ENCODE measurements around the gene PCDHA9.
"Not testable (repeated sequence)": the region's sequence is repeated elsewhere in the genome, so short reads cannot be mapped to it uniquely, and the experiment has no call there.

GRCh38 chr5:140822969-140823368 is 25.2 kb upstream of the PCDHA9 start:
- TF ChIP-seq CTCF (IDR thresholded peaks at IDR 0.05; ENCODE audit: insufficient read depth, low read depth, low read length); EZH2 (IDR thresholded peaks at IDR 0.05; ENCODE audit: insufficient read depth, low read length): not testable (repeated sequence)
